Nephron progenitor cell (in vitro differentiated cells): ENCODE data around the gene ARHGEF7.

Source experiments
- DNase-seq: peaks from one replicate; pipeline ENCODE4 v3.0.0; 2021
- H3K27ac Mint-ChIP-seq: 2 replicates; pipeline ENCODE4 v1.8.0; 2021; ENCODE audit warnings: mild to moderate bottlenecking, moderate library complexity, mixed read lengths
- H3K27me3 Mint-ChIP-seq: 2 replicates; pipeline ENCODE4 v1.8.0; 2021; ENCODE audit warnings: mild to moderate bottlenecking, low read depth, mixed read lengths; ENCODE audit not compliant: poor library complexity
- H3K36me3 Mint-ChIP-seq: 2 replicates; pipeline ENCODE4 v1.8.0; 2021; ENCODE audit warnings: low read depth, mixed read lengths
- H3K4me1 Mint-ChIP-seq: 2 replicates; pipeline ENCODE4 v1.8.0; 2021; ENCODE audit warnings: mixed read lengths
- H3K4me3 Mint-ChIP-seq: 2 replicates; pipeline ENCODE4 v1.8.0; 2021; ENCODE audit warnings: mild to moderate bottlenecking, moderate library complexity, mixed read lengths
- H3K9me3 Mint-ChIP-seq: 2 replicates; pipeline ENCODE4 v1.8.0; 2021; ENCODE audit warnings: mild to moderate bottlenecking, moderate library complexity, mixed read lengths
- CTCF ChIP-seq: fragments of 200-600 bp; sonication (generic); IDR thresholded peaks from 2 replicates; pipeline ENCODE4 v1.5.0; 2021; ENCODE audit warnings: antibody characterized with exemption

Gene ARHGEF7

GRCh38 chr13:111095911-111096501, 19.1 kb upstream of the ARHGEF7 start:
- no peak for DNase-seq
- peaks cover 16% of the 10 kb centered on the region for H3K27me3 Mint-ChIP-seq

GRCh38 chr13:111099290-111099689, 15.8 kb upstream of the ARHGEF7 start:
- no peak overlapping the region for H3K27ac Mint-ChIP-seq
- TF ChIP-seq CTCF, result no peak
- DNase-seq, result no peak
- peaks cover 32% of the 10 kb centered on the region for H3K9me3 Mint-ChIP-seq
- H3K27me3 Mint-ChIP-seq, result peaks cover 26% of the 10 kb centered on the region
- H3K4me3 Mint-ChIP-seq, result no peak overlapping the region
- H3K36me3 Mint-ChIP-seq, result peaks cover 10% of the 10 kb centered on the region
- H3K4me1 Mint-ChIP-seq, result peaks cover 51% of the 10 kb centered on the region

More at GRCh38 chr13:111095911-111096501, 19.1 kb upstream of the ARHGEF7 start:
- H3K4me1 Mint-ChIP-seq, result peaks cover 66% of the 10 kb centered on the region
- TF ChIP-seq CTCF, result no peak
- no peaks in the 10 kb centered on the region for H3K36me3 Mint-ChIP-seq
- peaks cover 6% of the 10 kb centered on the region for H3K9me3 Mint-ChIP-seq
- peak overlapping the region; percentile 55 for H3K4me3 Mint-ChIP-seq
- peak overlapping the region; percentile 98 for H3K27ac Mint-ChIP-seq

- DNase-seq, result no peak
- Mint-ChIP-seq H3K27ac (no peak overlapping the region), H3K36me3 (no peaks in the 10 kb centered on the region), H3K4me1 (peaks cover 8% of the 10 kb centered on the region), H3K9me3 (peaks cover 61% of the 10 kb centered on the region), H3K27me3 (peaks cover 79% of the 10 kb centered on the region), H3K4me3 (no peak overlapping the region)
- no peak for TF ChIP-seq CTCF
Observed at GRCh38 chr13:111110054-111110453, 5.1 kb upstream of the ARHGEF7 start.

DNA sequence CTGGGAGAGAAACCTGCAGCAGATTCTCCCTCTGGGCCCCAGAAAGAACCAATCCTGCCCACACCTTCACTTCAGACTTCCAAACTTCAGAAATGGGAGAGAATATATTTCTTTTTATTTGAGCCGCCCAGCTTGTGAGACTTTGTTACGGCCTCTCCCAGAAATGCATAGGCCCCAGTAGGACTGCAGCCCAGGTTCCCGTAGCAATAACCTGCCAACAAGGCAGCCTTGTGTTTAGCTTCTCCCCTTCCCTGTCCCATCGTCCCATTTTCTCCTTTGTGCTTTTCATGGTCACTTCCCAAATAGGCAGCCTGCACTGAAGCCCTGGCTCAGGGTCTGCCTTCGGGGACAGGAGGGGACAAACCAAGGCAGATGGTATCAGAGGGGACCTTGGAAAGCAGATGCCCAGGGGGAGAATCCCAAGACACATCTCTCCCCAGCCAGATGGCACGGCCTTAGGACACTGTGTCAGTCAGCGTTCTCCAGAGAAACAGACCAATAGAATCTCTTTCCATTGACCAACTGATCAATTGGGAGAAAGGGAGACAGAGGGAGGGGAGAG, 3.7 kb upstream of the ARHGEF7 start:
- no peak for DNase-seq
- TF ChIP-seq CTCF, result no peak
- Mint-ChIP-seq H3K4me3 (no peak overlapping the region), H3K36me3 (no peaks in the 10 kb centered on the region), H3K27me3 (peaks cover 74% of the 10 kb centered on the region), H3K4me1 (peaks cover 14% of the 10 kb centered on the region), H3K27ac (no peak overlapping the region), H3K9me3 (peaks cover 47% of the 10 kb centered on the region)

GRCh38 chr13:111112196-111112595, 2.9 kb upstream of the ARHGEF7 start:
- DNase-seq, result no peak
- peaks cover 80% of the 10 kb centered on the region for H3K27me3 Mint-ChIP-seq
- H3K27ac Mint-ChIP-seq, result no peak overlapping the region

More at GRCh38 chr13:111112196-111112595, 2.9 kb upstream of the ARHGEF7 start:
- Mint-ChIP-seq H3K9me3 (peaks cover 40% of the 10 kb centered on the region), H3K4me1 (peaks cover 21% of the 10 kb centered on the region), H3K4me3 (no peak overlapping the region), H3K36me3 (no peaks in the 10 kb centered on the region)
- no peak for TF ChIP-seq CTCF
